Measurements from ENCODE around the gene CRYBG3.

Gene CRYBG3

GRCh38 chr3:97883736-97884135, 61.9 kb downstream of the CRYBG3 start:
- Histone ChIP-seq H3K4me1 (no peaks in the 10 kb centered on the region), H3K4me2 (no peak overlapping the region), H3K27ac (no peak overlapping the region), H3K9ac (no peak overlapping the region), H3K36me3 (peaks cover 0 to 66% (median 9%) of the 10 kb centered on the region in 11 experiments; a peak in 10 of 22 replicates), H3K27me3 (no peaks in the 10 kb centered on the region), H4K20me1 (no peaks in the 10 kb centered on the region), H3K9me3 (replicated peaks in 1 of 11) (no peaks in the 10 kb centered on the region), H3K4me3 (no peak overlapping the region)
- TF ChIP-seq Cebpa-rat (IDR thresholded peaks at IDR 0.05), result no peak

GRCh38 chr3:97884586-97885123, 62.8 kb downstream of the CRYBG3 start:
- Histone ChIP-seq H3K4me1 (no peaks in the 10 kb centered on the region), H3K27me3 (no peaks in the 10 kb centered on the region), H3K4me3 (no peak overlapping the region), H3K9me3 (replicated peaks in 1 of 11) (no peaks in the 10 kb centered on the region), H3K27ac (no peak overlapping the region), H3K4me2 (no peak overlapping the region), H3K36me3 (peaks cover 0 to 75% (median 9%) of the 10 kb centered on the region in 11 experiments; a peak in 10 of 22 replicates), H4K20me1 (no peaks in the 10 kb centered on the region), H3K9ac (no peak overlapping the region)
- no peak for TF ChIP-seq Cebpa-rat (IDR thresholded peaks at IDR 0.05)

- TF ChIP-seq Cebpa-rat (IDR thresholded peaks at IDR 0.05), result no peak
- Histone ChIP-seq H3K27me3 (no peaks in the 10 kb centered on the region), H3K4me3 (no peak overlapping the region), H3K4me1 (no peaks in the 10 kb centered on the region), H3K27ac (no peak overlapping the region), H3K4me2 (no peak overlapping the region), H3K9ac (no peak overlapping the region), H3K9me3 (replicated peaks in 1 of 11) (no peaks in the 10 kb centered on the region), H4K20me1 (no peaks in the 10 kb centered on the region), H3K36me3 (peaks cover 0 to 77% (median 9%) of the 10 kb centered on the region in 11 experiments; a peak in 10 of 22 replicates)
These were observed 64.4 kb downstream of the CRYBG3 start for GRCh38 chr3:97885931-97886824.

DNA sequence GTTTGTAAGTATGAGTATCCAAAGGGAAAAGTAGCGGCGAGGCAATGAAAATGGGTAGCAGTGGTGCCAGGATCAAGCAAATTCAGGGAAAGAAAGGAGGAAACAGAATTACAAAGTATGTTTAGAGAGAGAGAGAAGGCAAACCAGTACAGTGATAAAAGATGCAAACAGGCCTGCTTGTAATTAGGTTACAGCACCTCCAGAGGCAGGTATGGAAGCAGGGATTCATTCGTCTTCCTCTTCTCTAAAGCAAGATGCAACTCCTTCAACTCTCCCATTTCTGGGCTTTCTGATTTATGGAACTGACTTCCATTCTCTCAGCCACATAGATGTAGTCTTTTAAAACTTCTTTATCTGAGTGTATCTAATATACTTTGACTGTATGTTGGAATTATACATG, 68.0 kb downstream of the CRYBG3 start:
- no peaks in the 10 kb centered on the region for H4K20me1 ChIP-seq
- no peak overlapping the region for H3K9ac ChIP-seq

DNA sequence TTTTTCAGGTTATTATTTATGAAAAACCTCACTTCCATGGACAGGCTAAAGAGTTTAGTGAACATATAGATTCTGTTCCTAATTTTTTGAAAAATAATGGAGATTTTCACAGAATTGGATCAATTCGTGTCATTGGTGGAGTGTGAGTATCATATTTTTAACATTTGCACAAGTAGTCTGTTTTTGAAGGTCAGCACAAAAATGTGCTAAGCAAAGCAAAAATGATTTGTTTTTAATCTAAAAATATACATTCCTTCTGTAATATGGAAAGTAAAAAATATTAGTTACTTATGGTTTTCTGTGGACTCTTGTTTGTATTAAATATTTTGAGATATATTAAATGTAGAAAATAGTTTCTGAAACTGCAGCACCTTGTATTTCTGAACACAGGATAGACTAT, 71.0 kb downstream of the CRYBG3 start:
- Histone ChIP-seq H3K9me3 (replicated peaks in 1 of 11) (no peaks in the 10 kb centered on the region), H3K9ac (no peak overlapping the region), H3K27ac (no peak overlapping the region), H3K4me3 (no peak overlapping the region), H3K4me2 (peak overlapping the region in 1 of 11 experiments; percentile 13; a peak in 1 of 22 replicates), H4K20me1 (no peaks in the 10 kb centered on the region), H3K36me3 (peaks cover 0 to 56% (median under 1%) of the 10 kb centered on the region in 11 experiments; a peak in 8 of 22 replicates), H3K27me3 (no peaks in the 10 kb centered on the region), H3K4me1 (peaks cover 0 to 5% (median 0%) of the 10 kb centered on the region in 10 experiments; a peak in 1 of 20 replicates)
- TF ChIP-seq Cebpa-rat (IDR thresholded peaks at IDR 0.05), result no peak

More for the DNA sequence above, 68.0 kb downstream of the CRYBG3 start:
- no peak overlapping the region for H3K27ac ChIP-seq
- no peaks in the 10 kb centered on the region for H3K27me3 ChIP-seq
- H3K9me3 ChIP-seq (replicated peaks in 1 of 11), result no peaks in the 10 kb centered on the region
- TF ChIP-seq Cebpa-rat (IDR thresholded peaks at IDR 0.05), result no peak
- no peak overlapping the region for H3K4me3 ChIP-seq
- 0 out of 20 replicates have a peak, but pooled peaks cover 0 to 4% (median 0%) of the 10 kb centered on the region in 10 experiments for H3K4me1 ChIP-seq
- H3K4me2 ChIP-seq, result no peak overlapping the region
- peaks cover 0 to 66% (median 9%) of the 10 kb centered on the region in 11 experiments; a peak in 10 of 22 replicates for H3K36me3 ChIP-seq

- no peak overlapping the region for H3K4me3 ChIP-seq
- H3K9me3 ChIP-seq (replicated peaks in 1 of 11), result no peaks in the 10 kb centered on the region
- peaks cover 0 to 44% (median 0%) of the 10 kb centered on the region in 11 experiments; a peak in 4 of 22 replicates for H3K36me3 ChIP-seq
- no peak overlapping the region for H3K27ac ChIP-seq
- H3K27me3 ChIP-seq, result no peaks in the 10 kb centered on the region
- no peaks in the 10 kb centered on the region for H4K20me1 ChIP-seq
- no peak overlapping the region for H3K4me2 ChIP-seq
- H3K9ac ChIP-seq, result no peak overlapping the region
- TF ChIP-seq Cebpa-rat (IDR thresholded peaks at IDR 0.05), result no peak
- peaks cover 0 to 5% (median 0%) of the 10 kb centered on the region in 10 experiments; a peak in 1 of 20 replicates for H3K4me1 ChIP-seq
These were observed 73.4 kb downstream of the CRYBG3 start for GRCh38 chr3:97895216-97895615.

DNA sequence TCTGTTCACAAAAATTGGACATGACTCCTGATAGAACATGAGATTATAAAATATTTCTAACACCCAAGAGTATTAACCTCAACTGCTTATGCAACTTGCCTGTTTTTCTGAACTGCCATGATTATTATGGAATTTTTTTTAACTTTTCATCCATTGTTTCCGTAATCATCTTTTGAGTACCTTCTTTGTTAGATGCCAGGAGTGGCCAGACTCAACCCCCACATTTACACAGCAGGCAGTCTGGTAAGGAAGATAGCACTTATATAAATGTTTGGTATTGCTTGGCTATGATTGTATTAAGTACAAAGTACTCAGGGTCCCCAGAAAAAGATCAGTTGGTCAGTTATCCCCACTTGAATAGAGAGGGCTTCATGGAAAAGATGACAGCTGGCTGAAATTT, 74.3 kb downstream of the CRYBG3 start:
- Histone ChIP-seq H3K4me3 (no peak overlapping the region), H4K20me1 (no peaks in the 10 kb centered on the region), H3K4me1 (peaks cover 0 to 8% (median under 1%) of the 10 kb centered on the region in 10 experiments; a peak in 9 of 20 replicates), H3K27ac (no peak overlapping the region), H3K27me3 (no peaks in the 10 kb centered on the region), H3K4me2 (no peak overlapping the region), H3K9ac (no peak overlapping the region), H3K9me3 (replicated peaks in 1 of 11) (no peaks in the 10 kb centered on the region), H3K36me3 (peaks cover 0 to 43% (median 0%) of the 10 kb centered on the region in 11 experiments; a peak in 4 of 22 replicates)
- TF ChIP-seq Cebpa-rat (IDR thresholded peaks at IDR 0.05), result no peak

GRCh38 chr3:97896547-97896946, 74.7 kb downstream of the CRYBG3 start:
- no peak overlapping the region for H3K4me2 ChIP-seq
- H4K20me1 ChIP-seq, result no peaks in the 10 kb centered on the region
- peaks cover 0 to 41% (median 0%) of the 10 kb centered on the region in 11 experiments; a peak in 4 of 22 replicates for H3K36me3 ChIP-seq
- no peak overlapping the region for H3K27ac ChIP-seq
- no peaks in the 10 kb centered on the region for H3K9me3 ChIP-seq (replicated peaks in 1 of 11)
- H3K9ac ChIP-seq, result no peak overlapping the region
- no peak overlapping the region for H3K4me3 ChIP-seq
- H3K27me3 ChIP-seq, result no peaks in the 10 kb centered on the region
- peaks cover 0 to 12% (median 5%) of the 10 kb centered on the region in 10 experiments; a peak in 16 of 20 replicates for H3K4me1 ChIP-seq
- TF ChIP-seq Cebpa-rat (IDR thresholded peaks at IDR 0.05), result no peak

DNA sequence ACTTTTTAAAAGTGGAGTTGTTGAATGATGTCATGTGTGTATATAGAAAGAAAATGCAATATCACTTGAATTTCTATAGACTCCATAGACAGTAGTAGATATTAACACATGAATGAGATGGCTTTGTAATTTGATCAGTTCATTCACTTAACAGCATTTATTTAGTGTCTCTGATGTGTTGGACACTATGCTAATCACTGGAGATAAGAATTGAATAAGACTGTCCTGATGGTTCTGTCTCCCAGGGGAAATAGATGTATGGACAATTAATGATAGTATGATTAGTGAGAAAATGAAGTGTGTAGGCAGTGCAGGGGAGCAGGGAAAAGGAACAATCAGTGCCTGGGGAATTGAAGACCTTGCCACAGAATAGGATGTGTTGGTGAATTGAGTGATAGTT, 77.5 kb downstream of the CRYBG3 start:
- H3K4me3 ChIP-seq, result no peak overlapping the region
- peaks cover 0 to 28% (median 0%) of the 10 kb centered on the region in 11 experiments; a peak in 3 of 22 replicates for H3K36me3 ChIP-seq
- H4K20me1 ChIP-seq, result no peaks in the 10 kb centered on the region
- no peak overlapping the region for H3K9ac ChIP-seq
- no peaks in the 10 kb centered on the region for H3K9me3 ChIP-seq (replicated peaks in 1 of 11)
- H3K27me3 ChIP-seq, result no peaks in the 10 kb centered on the region
- H3K4me1 ChIP-seq, result peaks cover 5 to 24% (median 12%) of the 10 kb centered on the region in 10 experiments; a peak in 19 of 20 replicates
- H3K4me2 ChIP-seq, result no peak overlapping the region
- TF ChIP-seq Cebpa-rat (IDR thresholded peaks at IDR 0.05), result no peak
- no peak overlapping the region for H3K27ac ChIP-seq
